Suppressor macrophage (primary cell): ENCODE data around the gene NT5DC3.

Experiments
- DNase-seq, 4 experiments: peaks; one replicate each; pipeline ENCODE4 v3.0.0-alpha.2; 2020 to 2022

NT5DC3 gene

GRCh38 chr12:103780992-103781391 lies 60.0 kb downstream of the NT5DC3 start:
- DNase-seq, result no peak

DNA sequence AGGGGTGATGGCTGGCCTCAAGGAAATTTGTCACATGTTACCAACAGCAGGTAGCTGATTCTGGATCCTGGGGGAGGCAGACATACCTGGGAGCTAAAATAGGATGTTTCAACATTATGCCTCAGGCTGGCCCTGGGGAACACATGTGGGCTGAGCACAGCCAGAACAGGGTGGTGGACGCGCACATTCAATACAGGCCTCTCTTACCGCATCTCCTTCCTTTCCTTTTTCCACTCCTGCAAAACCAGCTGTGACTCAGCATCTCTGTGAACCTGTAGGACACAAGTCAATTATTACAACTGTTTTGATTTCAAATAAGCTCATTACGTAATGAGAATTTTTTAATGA lies 61.0 kb downstream of the NT5DC3 start:
- DNase-seq, result no peak

DNA sequence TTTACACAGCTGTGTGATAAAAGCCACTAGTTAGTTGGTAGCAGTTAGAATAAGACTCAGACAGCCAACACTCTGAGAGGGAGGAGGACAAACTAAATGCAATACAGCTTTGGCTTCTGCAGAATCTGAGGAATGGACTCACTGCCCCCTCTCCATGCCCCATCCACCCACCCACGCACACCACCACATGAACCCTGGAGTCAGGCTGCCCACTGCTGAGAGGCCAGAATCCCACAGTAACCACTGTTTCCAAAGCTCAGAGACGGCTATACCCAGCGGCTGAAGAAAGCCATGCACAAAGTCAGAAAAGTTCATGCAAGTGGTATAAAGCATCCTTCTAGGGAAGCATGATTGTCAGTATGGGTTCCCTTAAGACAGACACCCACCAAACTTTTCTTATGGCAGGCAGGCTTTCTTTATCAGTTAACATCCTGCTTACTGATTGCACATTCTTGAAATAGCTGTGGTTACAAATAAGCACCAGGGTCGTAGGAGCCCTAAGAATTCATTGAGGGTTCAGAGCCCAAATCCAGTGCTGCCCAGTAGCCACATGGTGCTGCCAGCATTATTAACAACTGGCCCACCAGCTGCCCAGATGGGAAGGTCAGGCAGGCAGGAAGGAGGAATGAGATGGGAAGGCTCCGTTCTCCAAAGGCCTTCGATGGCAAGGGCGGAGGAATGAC lies 61.5 kb downstream of the NT5DC3 start:
- DNase-seq, result no peak

- DNase-seq, result no peak
Measured at GRCh38 chr12:103778781-103779180, 62.3 kb downstream of the NT5DC3 start.

DNA sequence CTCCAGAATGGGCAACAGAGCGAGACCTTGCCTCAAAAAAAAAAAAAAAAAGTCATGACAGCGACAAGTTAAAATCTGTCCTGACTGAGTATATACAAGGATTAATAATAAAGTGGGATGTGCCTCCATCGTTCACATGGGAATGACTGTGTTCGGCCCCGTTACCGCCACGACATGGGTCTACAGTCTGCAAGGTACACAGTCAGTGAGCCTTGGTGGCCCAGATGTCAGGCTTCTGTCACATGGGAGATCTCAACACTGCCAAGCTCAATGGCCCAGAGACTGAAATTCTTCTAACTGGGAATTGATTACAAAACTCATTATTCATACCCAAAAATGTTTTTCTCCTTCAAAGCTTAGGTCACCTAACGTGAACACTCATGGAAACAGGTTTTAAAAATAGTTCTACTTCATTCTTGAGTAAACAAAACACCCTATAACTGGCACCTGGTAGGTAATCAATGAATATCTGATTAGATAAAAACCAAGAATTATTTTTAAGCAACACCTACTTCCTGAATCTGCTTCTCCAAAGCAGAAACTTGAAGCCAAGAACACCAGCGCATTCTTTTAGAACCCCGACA lies 66.0 kb downstream of the NT5DC3 start:
- DNase-seq, result no peak

DNA sequence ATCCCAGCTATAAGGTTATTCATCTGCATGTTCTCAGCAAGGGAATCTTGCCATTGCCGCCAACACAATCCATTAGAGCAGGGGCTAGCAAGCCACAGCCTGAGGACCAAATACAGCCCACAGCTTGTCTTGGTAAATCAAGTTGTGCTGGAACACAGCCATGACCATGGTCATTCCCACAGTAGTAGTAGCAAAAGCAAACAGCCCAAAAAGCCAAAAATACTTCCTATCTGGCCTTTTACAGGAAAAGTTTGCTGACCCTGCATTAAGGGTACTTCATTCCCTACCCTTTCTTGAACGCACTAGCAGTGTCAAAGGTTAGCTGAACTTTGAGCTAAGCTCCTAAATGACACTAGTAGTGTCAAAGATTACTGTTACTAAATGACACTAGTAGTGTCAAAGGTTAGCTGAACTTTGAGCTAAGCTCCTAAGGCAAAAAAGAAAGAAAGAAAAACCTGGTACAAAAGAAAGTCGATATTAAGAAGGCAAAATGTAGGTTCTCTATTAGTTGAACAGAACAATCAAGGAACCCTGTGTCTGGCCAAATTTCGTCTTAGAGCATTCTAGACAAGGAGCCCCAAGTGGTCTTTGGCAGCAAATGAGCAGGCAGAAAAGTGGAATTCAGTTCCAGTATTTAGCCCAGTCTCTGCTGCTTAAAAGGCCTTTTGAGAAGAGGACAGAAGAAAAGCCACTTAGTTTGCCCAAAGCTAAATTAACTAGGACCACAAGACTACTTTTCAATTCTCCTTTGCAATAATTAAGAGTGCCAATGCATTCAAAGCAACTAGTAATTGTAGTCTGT lies 67.7 kb downstream of the NT5DC3 start:
- DNase-seq, result no peak

DNA sequence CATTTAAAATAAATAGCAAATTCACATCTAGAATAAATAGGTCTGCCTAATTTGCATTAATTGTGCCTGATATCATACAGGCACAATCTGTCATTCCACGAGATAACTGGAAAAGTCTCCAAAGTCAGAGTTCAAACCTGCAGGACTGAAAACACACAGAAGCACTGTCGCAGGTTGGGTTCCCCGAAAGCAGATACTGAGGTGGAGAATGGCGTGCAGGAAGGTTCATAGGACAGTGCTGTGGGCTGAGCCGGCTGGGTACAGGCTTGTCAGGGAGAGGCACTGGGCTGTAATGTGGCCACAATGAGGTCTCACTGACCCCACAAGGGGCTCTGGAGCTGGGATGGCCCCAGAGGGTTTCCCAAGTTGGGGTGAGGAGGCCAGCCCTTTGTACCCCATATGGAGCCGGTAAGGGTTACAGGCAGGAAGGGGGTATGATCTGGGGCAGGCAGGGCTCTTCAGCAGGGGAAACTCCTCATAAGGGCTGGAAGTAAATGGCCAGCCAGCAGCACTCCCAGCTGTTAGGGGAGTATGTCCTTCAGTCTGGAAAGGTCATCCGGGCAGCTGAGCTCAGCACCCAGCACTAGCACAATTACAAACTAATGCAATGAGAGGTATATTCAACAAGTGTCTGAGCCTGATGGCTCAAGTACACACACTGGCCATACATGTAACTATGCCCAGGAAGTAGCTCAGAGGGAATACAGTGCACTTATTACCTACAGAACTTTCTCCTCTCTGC lies 68.5 kb downstream of the NT5DC3 start:
- DNase-seq, result no peak

DNA sequence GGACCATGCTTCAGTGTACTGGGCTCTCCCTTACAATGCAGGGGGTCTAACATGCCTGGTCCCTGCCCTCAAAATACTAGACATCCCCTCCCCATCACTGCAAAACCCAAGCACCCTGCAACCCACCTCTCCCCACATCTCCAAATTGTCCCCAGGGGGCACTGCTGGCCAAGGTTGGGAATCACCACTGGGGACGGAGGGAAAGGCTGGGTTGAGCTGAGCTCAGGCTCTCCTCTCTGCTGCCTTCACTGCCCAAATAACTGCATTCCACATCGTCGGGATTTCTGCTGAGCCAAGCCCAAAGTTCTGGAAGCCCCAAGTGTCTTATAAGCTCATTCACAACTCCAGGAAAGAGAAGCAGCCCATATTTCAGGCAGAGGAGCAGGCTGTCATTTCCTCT lies 69.6 kb downstream of the NT5DC3 start:
- peak; percentile 46 to 74 (median 58) for DNase-seq

- DNase-seq, result peak in 2 of 4 experiments; percentile 9 to 20
Measured at GRCh38 chr12:103769240-103769945, 71.6 kb downstream of the NT5DC3 start.

DNA sequence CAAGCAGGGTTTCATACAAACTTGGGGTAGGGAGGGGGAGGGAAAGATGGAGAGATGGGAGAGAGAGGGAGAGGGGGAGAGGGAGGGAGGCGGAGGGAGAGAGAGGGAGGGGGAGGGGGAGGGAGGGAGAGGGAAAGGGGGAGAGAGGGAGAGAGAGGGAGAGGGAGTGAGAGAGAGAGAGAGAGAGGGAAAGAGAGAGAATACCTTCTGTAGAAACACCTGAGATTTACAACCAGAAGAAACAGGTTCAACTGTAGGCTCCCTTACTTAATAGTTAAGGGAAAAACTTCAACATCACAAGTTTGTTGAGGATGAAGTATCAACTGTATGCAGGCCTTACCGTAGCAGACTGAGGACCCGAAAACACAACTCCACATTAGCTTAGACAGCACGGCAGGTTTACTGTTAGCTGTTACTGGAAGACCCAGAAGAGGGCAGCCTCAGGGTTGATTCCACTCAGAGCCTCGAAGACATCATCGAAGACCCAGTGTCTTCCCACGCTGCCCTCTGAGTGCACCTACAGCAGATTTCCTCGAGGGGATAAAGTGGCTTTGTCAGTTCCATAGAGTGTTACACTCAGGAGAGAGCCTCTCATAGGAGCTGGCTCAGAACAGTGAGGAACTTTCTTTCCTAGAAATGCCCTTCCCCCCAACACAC lies 72.4 kb downstream of the NT5DC3 start:
- no peak for DNase-seq

GRCh38 chr12:103766028-103766427 lies 75.0 kb downstream of the NT5DC3 start:
- no peak for DNase-seq

GRCh38 chr12:103765322-103765721 lies 75.7 kb downstream of the NT5DC3 start:
- no peak for DNase-seq

DNA sequence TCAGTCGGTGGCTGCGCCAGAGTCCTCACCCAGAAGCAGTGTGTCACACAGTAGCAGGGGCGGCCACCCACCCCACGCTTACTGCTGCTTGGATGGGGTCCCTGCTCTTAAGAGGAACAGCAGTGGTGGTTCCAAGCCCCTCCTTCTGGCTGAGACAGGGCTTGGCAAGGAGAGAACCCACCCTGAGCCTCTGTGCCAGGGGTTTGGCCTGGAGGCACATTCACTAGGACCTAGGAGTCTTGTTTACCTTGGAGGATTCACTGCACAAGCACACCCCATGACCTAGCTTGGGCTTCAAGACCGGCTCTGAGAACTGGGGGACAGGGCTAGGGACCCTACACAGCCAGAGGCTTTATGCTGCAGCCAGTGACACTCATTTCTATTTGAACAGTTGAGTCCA lies 78.6 kb downstream of the NT5DC3 start:
- DNase-seq, result no peak

GRCh38 chr12:103758310-103759089 lies 82.5 kb downstream of the NT5DC3 start:
- DNase-seq, result no peak

GRCh38 chr12:103757248-103757647 lies 83.8 kb downstream of the NT5DC3 start:
- no peak for DNase-seq

- no peak for DNase-seq
Measured at GRCh38 chr12:103756443-103756842, 84.6 kb downstream of the NT5DC3 start.

DNA sequence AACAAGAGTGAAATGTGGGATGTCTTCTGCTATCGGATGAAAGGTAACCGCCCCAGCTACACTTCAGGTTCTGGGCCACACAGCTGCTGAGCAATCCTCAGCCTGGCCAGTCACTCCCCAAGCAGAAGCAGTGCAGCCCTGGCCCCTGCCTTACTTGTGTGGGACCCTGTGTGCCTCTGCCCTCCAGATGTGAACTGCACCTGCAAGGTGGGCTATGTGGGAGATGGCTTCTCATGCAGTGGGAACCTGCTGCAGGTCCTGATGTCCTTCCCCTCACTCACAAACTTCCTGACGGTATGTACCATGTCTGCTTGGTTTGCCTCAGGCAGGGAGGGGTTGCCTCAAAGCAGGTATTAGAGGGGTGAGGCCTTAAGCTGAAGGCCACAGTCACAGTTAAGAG lies 85.6 kb downstream of the NT5DC3 start:
- no peak for DNase-seq

GRCh38 chr12:103751600-103751999 lies 89.4 kb downstream of the NT5DC3 start:
- DNase-seq, result no peak

GRCh38 chr12:103751171-103751570 lies 89.9 kb downstream of the NT5DC3 start:
- no peak for DNase-seq

GRCh38 chr12:103748875-103749274 lies 92.2 kb downstream of the NT5DC3 start:
- no peak for DNase-seq

- no peak for DNase-seq
Measured at GRCh38 chr12:103748002-103748401, 93.0 kb downstream of the NT5DC3 start.
